Testis (tissue), 3 donors: Measurements from ENCODE around the gene NFKBIE. TPM values are rescaled to one million over a fixed set of nuclear protein-coding genes. Genes with fewer than 3 reads are reported as not detected.

ENCODE experiments used
- DNase-seq: peaks from one replicate; pipeline ENCODE4 v3.0.0-alpha.2; 2019
- H3K27ac ChIP-seq, 2 donors: fragments of 200-600 bp; sonication (generic); one replicate each; pipeline ENCODE4 v1.5.1; 2019
- H3K27me3 ChIP-seq: fragments of 200-600 bp; sonication (generic); one replicate; pipeline ENCODE4 v1.5.1; 2019
- H3K36me3 ChIP-seq: fragments of 200-600 bp; sonication (generic); one replicate; pipeline ENCODE4 v1.5.1; 2017; ENCODE audit warnings: low read depth; ENCODE audit errors: missing control alignments
- H3K4me1 ChIP-seq: fragments of 200-600 bp; sonication (generic); one replicate; pipeline ENCODE4 v1.5.1; 2019
- H3K4me3 ChIP-seq, 2 donors: fragments of 200-600 bp; sonication (generic); one replicate each; pipeline ENCODE4 v1.5.1; 2017 to 2019
- H3K9me3 ChIP-seq: fragments of 200-600 bp; sonication (generic); one replicate; pipeline ENCODE4 v1.5.1; 2017
- POLR2A ChIP-seq: fragments of 450-650 bp; IDR thresholded peaks from one replicate; pipeline ENCODE4 v1.6.1; 2017; ENCODE audit warnings: antibody characterized with exemption, mild to moderate bottlenecking, moderate library complexity
- WGBS, 2 donors: methylation state at CpG; one replicate each; pipeline ENCODE4 v1.1.5; 2018; 5-methylcytosine and 5-hydroxymethylcytosine counted together
- intact Hi-C: fragments of 100-400 bp; cut with DNase I; formaldehyde crosslinking; loops from one replicate; pipeline ENCODE4 v1.15.1; 2023; ENCODE audit warnings: low total_unique reads
- polyA plus RNA-seq: library from polyadenylated mRNA; stranded (reverse); fragments of 350-450 nt; fragmentation: Illumina TruSeq; extraction: RNeasy Lipid Tissue Mini Kit (QIAGEN cat#74804); gene quantifications from one replicate; pipeline ENCODE4 v1.2.3, GENCODE V29; 2014; ENCODE audit warnings: low read depth, low replicate concordance; ENCODE audit not compliant: insufficient read depth
- total RNA-seq, 2 donors: library from RNA; depleted of rRNA; stranded (reverse); fragments of >200 nt; gene quantifications; one replicate each; pipeline ENCODE4 v1.2.3, GENCODE V29; 2016
- TF ChIP-seq, protein P1 (sequence below), 3 experiments: fragments of 450-650 bp in 2 of 3; fragments of 200-600 bp in 1 of 3; sonication (generic) in 1 of 3; IDR thresholded peaks; one replicate each; pipeline ENCODE4 v1.5.1; 2016 to 2019; ENCODE audit warnings: antibody characterized with exemption in 3 of 3, mild to moderate bottlenecking in 2 of 3, moderate library complexity in 1 of 3

NFKBIE gene
- total and polyA plus RNA-seq, 3 donors from 2014 or later: 13.1 to 29.2 (median 18.3) TPM

DNA sequence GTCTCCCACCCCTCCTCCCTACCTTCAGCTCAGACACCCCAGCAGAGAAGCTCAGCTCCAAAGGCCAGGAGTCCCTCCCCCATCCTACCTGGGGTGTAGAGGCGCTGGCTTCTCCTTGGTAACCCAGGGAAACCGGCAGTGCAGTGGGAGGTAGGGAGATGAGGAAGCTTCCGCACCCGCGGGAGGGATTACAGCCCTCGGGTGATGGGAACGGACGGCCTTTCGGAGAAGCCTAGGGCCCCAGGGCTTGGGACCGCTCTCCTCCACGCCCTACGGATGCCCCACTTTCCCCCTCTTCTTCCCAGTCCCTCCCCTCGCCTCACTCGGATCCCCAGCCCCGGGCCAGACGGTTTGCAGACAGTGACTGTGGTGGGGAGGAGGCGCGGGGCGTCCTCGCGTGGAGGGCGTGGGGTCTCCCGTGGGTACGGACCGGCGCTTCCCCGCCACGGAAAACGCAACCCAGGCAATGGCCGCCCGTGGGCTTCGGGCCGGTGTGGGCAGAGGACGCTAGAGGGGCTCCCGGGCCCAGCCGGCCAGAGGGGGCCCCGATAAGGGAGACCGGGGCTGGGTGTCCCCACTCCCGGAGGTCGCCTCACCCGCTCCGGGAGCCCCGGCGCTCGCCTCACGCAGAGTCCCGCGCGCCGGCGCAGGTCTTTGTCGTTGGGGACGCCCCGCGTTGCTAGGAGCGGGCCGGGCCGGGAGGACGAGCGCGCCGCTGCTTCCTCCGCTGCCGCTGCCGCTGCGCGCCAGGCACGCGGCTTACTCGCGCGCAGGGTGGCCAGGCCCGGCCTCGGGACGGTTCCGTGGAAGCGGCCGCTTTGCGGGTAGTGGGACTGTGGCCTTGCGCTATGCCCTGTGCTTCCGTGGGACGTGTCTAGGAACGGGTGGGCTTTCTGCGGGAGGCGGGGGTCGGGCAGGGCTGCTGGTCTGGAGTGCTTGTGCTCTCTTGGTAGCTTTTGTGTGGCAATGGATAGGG lies 32.0 kb upstream of the NFKBIE start:
- peak; percentile 62 for DNase-seq
- WGBS, 2 donors: 1% methylated on average over 21 to 79 of the region's 86 CpGs
- H3K9me3 ChIP-seq: no peaks in the 10 kb centered on the region
- TF ChIP-seq POLR2A: no peak
- TF ChIP-seq, protein P1, sequence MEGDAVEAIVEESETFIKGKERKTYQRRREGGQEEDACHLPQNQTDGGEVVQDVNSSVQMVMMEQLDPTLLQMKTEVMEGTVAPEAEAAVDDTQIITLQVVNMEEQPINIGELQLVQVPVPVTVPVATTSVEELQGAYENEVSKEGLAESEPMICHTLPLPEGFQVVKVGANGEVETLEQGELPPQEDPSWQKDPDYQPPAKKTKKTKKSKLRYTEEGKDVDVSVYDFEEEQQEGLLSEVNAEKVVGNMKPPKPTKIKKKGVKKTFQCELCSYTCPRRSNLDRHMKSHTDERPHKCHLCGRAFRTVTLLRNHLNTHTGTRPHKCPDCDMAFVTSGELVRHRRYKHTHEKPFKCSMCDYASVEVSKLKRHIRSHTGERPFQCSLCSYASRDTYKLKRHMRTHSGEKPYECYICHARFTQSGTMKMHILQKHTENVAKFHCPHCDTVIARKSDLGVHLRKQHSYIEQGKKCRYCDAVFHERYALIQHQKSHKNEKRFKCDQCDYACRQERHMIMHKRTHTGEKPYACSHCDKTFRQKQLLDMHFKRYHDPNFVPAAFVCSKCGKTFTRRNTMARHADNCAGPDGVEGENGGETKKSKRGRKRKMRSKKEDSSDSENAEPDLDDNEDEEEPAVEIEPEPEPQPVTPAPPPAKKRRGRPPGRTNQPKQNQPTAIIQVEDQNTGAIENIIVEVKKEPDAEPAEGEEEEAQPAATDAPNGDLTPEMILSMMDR (IDR thresholded peaks at IDR 0.05): no peak
- H3K4me3 ChIP-seq: peak overlapping the region; percentile 57 to 67
- no peaks in the 10 kb centered on the region for H3K36me3 ChIP-seq
- no peaks in the 10 kb centered on the region for H3K27me3 ChIP-seq
- peak overlapping the region in 1 of 2 donors; percentile 10 for H3K27ac ChIP-seq
- intact Hi-C loops: no loop called here
- peaks cover 9% of the 10 kb centered on the region for H3K4me1 ChIP-seq

DNA sequence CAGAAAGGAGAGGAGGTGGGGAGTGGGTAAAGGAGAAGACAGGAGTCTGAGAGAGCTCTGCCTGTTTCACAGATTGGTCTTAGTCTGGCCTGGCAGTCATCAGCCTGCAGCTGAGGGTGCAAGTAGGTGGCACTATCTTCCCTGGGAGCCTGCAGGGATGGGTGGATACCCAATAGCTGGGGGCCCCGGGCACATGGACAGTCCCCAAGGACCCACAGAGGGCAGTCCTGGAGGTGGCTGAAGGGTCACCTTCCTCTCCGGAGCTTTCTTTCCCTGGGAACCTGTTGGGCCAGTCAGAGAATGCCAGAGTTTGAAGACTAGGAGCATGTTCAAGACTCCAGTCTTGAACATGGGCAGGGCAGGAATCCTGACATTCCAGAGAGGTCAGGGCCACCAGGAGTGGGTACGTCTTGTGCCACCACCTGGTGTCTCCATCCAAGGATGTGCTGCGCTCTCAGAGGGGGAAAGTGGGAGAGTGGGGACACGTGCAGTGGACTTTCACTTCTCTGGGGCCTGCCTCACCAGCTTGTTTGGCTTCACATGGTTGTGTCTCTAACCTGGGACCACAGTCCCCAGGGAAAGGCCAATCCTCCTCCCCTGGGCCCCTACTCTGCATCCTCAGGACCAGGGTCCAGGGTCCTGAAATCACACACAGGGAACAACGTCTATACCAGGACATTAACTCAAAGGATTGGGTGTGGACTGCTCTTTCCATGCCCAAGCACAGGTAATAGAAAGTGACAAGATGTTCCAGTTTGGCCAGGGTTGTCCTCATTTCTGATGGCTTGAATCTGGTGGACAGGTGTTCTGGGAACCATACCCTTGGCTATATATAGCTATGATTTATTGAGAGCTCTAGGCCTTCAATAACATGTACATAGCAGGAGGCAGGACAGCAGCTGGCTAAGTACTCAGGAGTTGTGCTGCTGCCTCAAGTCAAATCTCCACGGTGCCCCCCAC lies 29.8 kb upstream of the NFKBIE start:
- H3K36me3 ChIP-seq: no peaks in the 10 kb centered on the region
- no peaks in the 10 kb centered on the region for H3K9me3 ChIP-seq
- no peak overlapping the region for H3K4me3 ChIP-seq
- no peak overlapping the region for H3K27ac ChIP-seq
- WGBS, 2 donors: 63 to 82% methylated on average over 3 to 7 of the region's 7 CpGs
- no peak for DNase-seq
- no peak for TF ChIP-seq POLR2A
- TF ChIP-seq, protein P1 (IDR thresholded peaks at IDR 0.05): no peak
- intact Hi-C loops: no loop called here
- H3K27me3 ChIP-seq: no peaks in the 10 kb centered on the region
- peaks cover 9% of the 10 kb centered on the region for H3K4me1 ChIP-seq

DNA sequence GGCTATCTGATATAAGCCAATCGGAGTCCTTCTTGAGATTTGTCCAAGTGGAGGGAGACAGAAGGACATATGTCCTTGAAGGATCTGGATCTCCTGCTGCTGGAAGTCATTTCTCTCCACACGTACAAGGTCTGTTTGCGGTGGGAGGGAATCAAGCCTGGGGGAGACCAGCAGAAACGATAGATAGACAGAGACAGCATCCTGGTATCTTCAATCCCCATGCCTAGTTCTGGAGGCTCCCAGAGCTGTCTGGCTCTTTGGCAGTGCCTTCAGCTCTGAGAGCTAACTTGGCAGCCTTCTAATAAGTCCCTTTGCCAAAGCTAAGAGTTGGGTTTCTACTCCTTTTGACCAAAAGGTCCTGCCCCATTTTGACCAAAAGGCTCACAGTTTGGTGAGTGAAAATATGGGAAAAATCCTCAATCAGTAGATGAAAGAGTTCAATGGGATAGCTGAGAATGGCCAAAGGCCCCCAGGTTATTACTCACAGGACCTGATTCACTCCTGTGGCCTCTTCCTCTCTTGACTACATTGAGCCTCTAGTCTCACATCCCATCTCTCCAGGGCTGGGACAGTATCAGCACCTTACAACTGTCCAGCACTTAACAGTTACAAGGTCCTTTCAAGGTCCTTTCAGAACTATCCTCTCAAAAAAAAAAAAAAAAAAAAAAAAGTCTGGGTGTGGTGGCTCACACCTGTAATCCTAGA lies 27.5 kb upstream of the NFKBIE start:
- H3K9me3 ChIP-seq: no peaks in the 10 kb centered on the region
- intact Hi-C loops: no loop called here
- no peaks in the 10 kb centered on the region for H3K36me3 ChIP-seq
- H3K27me3 ChIP-seq: no peaks in the 10 kb centered on the region
- WGBS, 2 donors: 72 to 74% methylated on average over 4 of the region's 4 CpGs
- no peak for DNase-seq
- H3K27ac ChIP-seq: no peak overlapping the region
- TF ChIP-seq, protein P1 (IDR thresholded peaks at IDR 0.05): no peak
- TF ChIP-seq POLR2A: no peak
- H3K4me1 ChIP-seq: peaks cover 6% of the 10 kb centered on the region
- H3K4me3 ChIP-seq: no peak overlapping the region

DNA sequence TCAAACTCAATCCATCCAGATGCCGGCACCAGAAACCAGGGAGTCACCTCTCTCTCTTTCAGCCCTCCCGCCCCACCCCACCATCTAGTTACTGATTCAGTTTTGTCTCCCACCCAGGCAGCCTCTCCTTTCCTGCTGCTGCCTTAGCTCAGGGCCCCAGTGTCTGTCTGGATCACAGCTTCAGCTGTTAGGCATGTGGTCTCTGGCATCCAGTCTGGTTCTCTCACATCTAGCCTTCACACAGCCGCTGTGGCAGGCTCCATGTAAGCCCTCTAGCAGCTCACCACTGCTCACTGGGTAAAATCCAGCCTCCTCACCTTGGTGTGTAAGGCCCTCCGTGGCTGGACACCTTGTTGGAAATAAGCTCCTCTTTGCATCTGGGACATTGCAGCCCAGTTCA lies 26.5 kb upstream of the NFKBIE start:
- H3K4me3 ChIP-seq: no peak overlapping the region
- peaks cover under 1% of the 10 kb centered on the region for H3K4me1 ChIP-seq
- TF ChIP-seq, protein P1 (IDR thresholded peaks at IDR 0.05): no peak
- no peak for TF ChIP-seq POLR2A
- no peaks in the 10 kb centered on the region for H3K9me3 ChIP-seq
- WGBS, 2 donors: 75 to 86% methylated on average over 4 of the region's 4 CpGs
- H3K36me3 ChIP-seq: no peaks in the 10 kb centered on the region
- no peak for DNase-seq
- H3K27ac ChIP-seq: no peak overlapping the region
- intact Hi-C loops: no loop called here
- no peaks in the 10 kb centered on the region for H3K27me3 ChIP-seq
